K562 (cell line): ENCODE data around the gene SLX4IP. TPM values are rescaled to one million over a fixed set of nuclear protein-coding genes. Genes with fewer than 3 reads are reported as not detected.

Experiments used
- ATAC-seq: fragments of 200-7000 bp; cut with Tn5 transposase; 3 replicates; pipeline ENCODE4 v1.9.1; 2020; ENCODE audit warnings: moderate library complexity
- BruUV-seq: library from RNA; stranded (reverse); fragments of 400-500 nt; replicated peaks from 2 replicates; lab custom pipeline; 2021; lab: Mats Ljungman, UMichigan
- CTCF ChIA-PET: fragments of 300-600 bp; formaldehyde crosslinking; extraction: SDS; loops from one replicate; lab custom pipeline; 2021; ENCODE audit warnings: low intra/inter-chr PET ratio; lab: Yijun Ruan, JAX
- POLR2A ChIA-PET: fragments of 300-600, 350-650 bp; sonication (Branson Sonifier 250); formaldehyde crosslinking; extraction: SDS; loops from one replicate; lab custom pipeline; 2021; ENCODE audit warnings: antibody characterized with exemption, inconsistent platforms; lab: Yijun Ruan, JAX
- DNase-seq, 4 experiments: peaks; one replicate each; pipeline versions ENCODE4 v3.0.0 to v3.0.0-alpha.2; 2011 to 2018; ENCODE audit warnings: low spot score in 3 of 4, mixed read lengths in 3 of 4; ENCODE audit errors: extremely low read depth in 1 of 4
- FAIRE-seq: peaks from 2 replicates; lab custom pipeline; 2011; peaks lifted over from hg19 to GRCh38; lab: Jason Lieb, UNC
- H2AFZ ChIP-seq: 2 replicates; pipeline ENCODE4 v1.6.0; 2011; ENCODE audit warnings: low read depth, low read length, control low read depth, inconsistent platforms
- H3K27ac ChIP-seq: fragments of 200-600 bp; 3 replicates; pipeline ENCODE4 v1.8.0; 2011; ENCODE audit warnings: low read depth, mild to moderate bottlenecking, control low read depth, inconsistent platforms, low read length, moderate library complexity, mixed read lengths; ENCODE audit errors: extremely low read depth
- H3K27me3 ChIP-seq, 2 experiments: fragments of 300-600 bp in 1 of 2; 2 replicates in 1 of 2; 3 replicates in 1 of 2; pipeline versions ENCODE4 v1.6.0 to v1.8.0; 2011; ENCODE audit warnings: inconsistent platforms in 2 of 2, low read length in 2 of 2, mild to moderate bottlenecking in 1 of 2, mixed read lengths in 1 of 2, moderate library complexity in 1 of 2; ENCODE audit not compliant: control insufficient read depth in 2 of 2, insufficient read depth in 2 of 2
- H3K36me3 ChIP-seq: fragments of 300-600 bp; 3 replicates; pipeline ENCODE4 v1.8.0; 2011; ENCODE audit warnings: mild to moderate bottlenecking, low read length, inconsistent platforms; ENCODE audit not compliant: control insufficient read depth, insufficient read depth
- H3K4me1 ChIP-seq, 2 experiments: fragments of 200-600 bp in 1 of 2; replicated peaks in 1 of 2; 2 replicates in 1 of 2; 3 replicates in 1 of 2; pipeline versions ENCODE4 v1.5.1 to v1.8.0; 2011; ENCODE audit warnings: inconsistent platforms in 2 of 2, low read length in 2 of 2, mild to moderate bottlenecking in 1 of 2, mixed read lengths in 1 of 2, moderate library complexity in 1 of 2; ENCODE audit not compliant: control insufficient read depth in 2 of 2, insufficient read depth in 2 of 2
- H3K4me2 ChIP-seq: 2 replicates; pipeline ENCODE4 v1.6.1; 2011; ENCODE audit warnings: low read length, control low read depth, inconsistent platforms, mixed read lengths; ENCODE audit not compliant: insufficient read depth
- H3K4me3 ChIP-seq: fragments of 200-600 bp; sonication (generic), shearing (Covaris generic); 2 replicates; pipeline ENCODE4 v1.5.1; 2016; ENCODE audit warnings: control low read depth, inconsistent platforms
- H3K79me2 ChIP-seq: fragments of 200-600 bp; 3 replicates; pipeline ENCODE4 v1.8.0; 2011; ENCODE audit warnings: low read length, inconsistent platforms; ENCODE audit not compliant: control insufficient read depth, insufficient read depth
- H3K9ac ChIP-seq, 2 experiments: 2 replicates each; pipeline versions ENCODE4 v1.6.0 to v1.6.1; 2011; ENCODE audit warnings: low read depth in 2 of 2, low read length in 2 of 2, control low read depth in 1 of 2, inconsistent platforms in 1 of 2, mild to moderate bottlenecking in 1 of 2, mixed read lengths in 1 of 2; ENCODE audit not compliant: insufficient read depth in 1 of 2
- H3K9me1 ChIP-seq: one replicate; pipeline ENCODE4 v1.6.0; 2011; ENCODE audit warnings: inconsistent platforms, mild to moderate bottlenecking, low read length, moderate library complexity; ENCODE audit not compliant: control insufficient read depth, insufficient read depth
- H3K9me3 ChIP-seq: replicated peaks from 2 replicates; pipeline ENCODE4 v1.5.1; 2011; ENCODE audit warnings: low read depth, low read length, inconsistent platforms; ENCODE audit not compliant: control insufficient read depth, insufficient read depth
- H4K20me1 ChIP-seq: replicated peaks from 2 replicates; pipeline ENCODE4 v1.6.1; 2011; ENCODE audit warnings: low read length, inconsistent platforms, mixed read lengths; ENCODE audit not compliant: control insufficient read depth, insufficient read depth
- CREB1 ChIP-seq, 2 experiments: sonication (generic) in 1 of 2; formaldehyde crosslinking in 1 of 2; IDR thresholded peaks; 2 replicates each; pipeline versions ENCODE4 v1.6.1 to v1.8.0; 2012 to 2022; ENCODE audit warnings: inconsistent platforms in 1 of 2, mild to moderate bottlenecking in 1 of 2, missing genetic modification reagents in 1 of 2, moderate library complexity in 1 of 2
- DACH1 ChIP-seq: fragments of 450-650 bp; IDR thresholded peaks from 2 replicates; pipeline ENCODE4 v1.6.1; 2018; ENCODE audit not compliant: partially characterized antibody
- EWSR1 ChIP-seq: fragments of 450-650 bp; IDR thresholded peaks from 2 replicates; pipeline ENCODE4 v1.6.1; 2018; ENCODE audit warnings: borderline replicate concordance, mild to moderate bottlenecking, low read depth, moderate library complexity; ENCODE audit not compliant: partially characterized antibody
- HMG20B ChIP-seq: fragments of 250-450 bp; sonication (Bioruptor Pico); IDR thresholded peaks from 2 replicates; pipeline ENCODE4 v1.5.0; 2021; ENCODE audit warnings: mild to moderate bottlenecking
- KLF10 ChIP-seq: fragments of 250-450 bp; sonication (Bioruptor Pico); IDR thresholded peaks from 2 replicates; pipeline ENCODE4 v1.6.1; 2021; ENCODE audit warnings: matching md5 sums
- MAX ChIP-seq: sonication (generic); formaldehyde crosslinking; IDR thresholded peaks from 2 replicates; pipeline ENCODE4 v1.9.0; 2022; ENCODE audit warnings: mild to moderate bottlenecking, missing genetic modification reagents
- MTF1 ChIP-seq: fragments of 250-450 bp; sonication (Bioruptor Pico); IDR thresholded peaks from 2 replicates; pipeline ENCODE4 v1.9.0; 2021; ENCODE audit warnings: moderate library complexity, mild to moderate bottlenecking, inconsistent platforms, borderline replicate concordance
- NELFE ChIP-seq: IDR thresholded peaks from 2 replicates; pipeline ENCODE4 v1.6.1; 2011; ENCODE audit warnings: mild to moderate bottlenecking; ENCODE audit not compliant: insufficient read depth, insufficient read length
- NEUROD1 ChIP-seq: fragments of 150-350 bp; IDR thresholded peaks from 2 replicates; pipeline ENCODE4 v1.6.1; 2014; ENCODE audit warnings: borderline replicate concordance, low read length, low read depth; ENCODE audit not compliant: partially characterized antibody
- NFRKB ChIP-seq: fragments of 450-650 bp; IDR thresholded peaks from 2 replicates; pipeline ENCODE4 v1.6.1; 2016; ENCODE audit warnings: low read depth
- TFAP4 ChIP-seq: sonication (generic); formaldehyde crosslinking; IDR thresholded peaks from 2 replicates; pipeline ENCODE4 v1.8.0; 2022; ENCODE audit warnings: missing genetic modification reagents, mild to moderate bottlenecking, moderate library complexity, borderline replicate concordance
- ZNF347 ChIP-seq: fragments of 450-650 bp; formaldehyde crosslinking; IDR thresholded peaks from 2 replicates; pipeline ENCODE4 v1.4.0; 2020; ENCODE audit warnings: low read depth, mild to moderate bottlenecking, moderate library complexity
- WGBS: fragments of 100-300 bp; shearing (Covaris generic); methylation state at CpG from one replicate; pipeline ENCODE4 v1.1.6; 2016; ENCODE audit warnings: low coverage, mixed read lengths; ENCODE audit not compliant: insufficient coverage; ENCODE audit errors: missing lambda C conversion rate; 5-methylcytosine and 5-hydroxymethylcytosine counted together
- in situ Hi-C: fragments of 300-500 bp; cut with MboI; formaldehyde crosslinking; loops from 4 replicates; pipeline ENCODE4 v1.15.0; 2018; ENCODE audit warnings: inconsistent platforms, mixed read lengths
- intact Hi-C: fragments of 100-400 bp; cut with micrococcal nuclease; formaldehyde crosslinking; loops from 2 replicates; pipeline ENCODE4 v1.14.2; 2022
- polyA plus RNA-seq, 8 experiments: library from polyadenylated mRNA; depleted of rRNA in 4 of 8; stranded (reverse) in 5 of 8; unstranded in 3 of 8; fragments of >200 nt; fragmentation: Nextera tagmentation in 2 of 8; fragmentation: Illumina TruSeq in 1 of 8; extraction: Ambion mirVana in 2 of 8; extraction: Trizol in 1 of 8; gene quantifications; 2 replicates each; pipeline versions ENCODE4 v1.2.1 to v1.2.3, GENCODE V29; 2011 to 2014; ENCODE audit warnings: inconsistent platforms in 1 of 8, missing spikeins in 1 of 8
- total RNA-seq, 7 experiments: library from RNA; depleted of rRNA in 6 of 7; stranded (reverse); fragments of >200 nt in 6 of 7; fragmentation: Illumina TruSeq in 2 of 7; extraction: Trizol in 2 of 7; gene quantifications; 2 replicates each; pipeline versions ENCODE4 v1.2.1 to v1.2.3, GENCODE V29; 2011 to 2021; ENCODE audit warnings: low replicate concordance in 1 of 7
- TF ChIP-seq, protein P1 (sequence below): fragments of 250-450 bp; sonication (Bioruptor Pico); IDR thresholded peaks from 2 replicates; pipeline ENCODE4 v1.5.0; 2021

SLX4IP gene
- total and polyA plus RNA-seq, 9 of the 15 experiments (the other 6 are each of a cell fraction or from before 2014, with no cell fraction given) = 1.5 to 5.9 (median 3.5) TPM

- no peak overlapping the region for H3K27ac ChIP-seq
- peaks cover 0 to 7% of the 10 kb centered on the region in 2 experiments; a peak in 2 of 5 replicates for H3K4me1 ChIP-seq
- no peak for ATAC-seq
- no peaks in the 10 kb centered on the region for H3K36me3 ChIP-seq
- no peak overlapping the region for H3K4me3 ChIP-seq
- no peak overlapping the region for H3K9ac ChIP-seq
- 70% methylated on average over 5 of the region's 5 CpGs for WGBS
- FAIRE-seq = no peak
- intact Hi-C loops (no loop called here), in situ Hi-C loops (no loop called here)
- no peak overlapping the region for H3K4me2 ChIP-seq
- H3K79me2 ChIP-seq = no peaks in the 10 kb centered on the region
- POLR2A ChIA-PET = no interaction called here
- no peak for TF ChIP-seq HMG20B (CRISPR knock-in tag)
- no peak for TF ChIP-seq EWSR1
- TF ChIP-seq NEUROD1 = no peak
- no peak for TF ChIP-seq KLF10 (CRISPR knock-in tag)
- TF ChIP-seq MAX (CRISPR knock-in tag) = no peak
- no peak for TF ChIP-seq NELFE
- TF ChIP-seq, protein P1, sequence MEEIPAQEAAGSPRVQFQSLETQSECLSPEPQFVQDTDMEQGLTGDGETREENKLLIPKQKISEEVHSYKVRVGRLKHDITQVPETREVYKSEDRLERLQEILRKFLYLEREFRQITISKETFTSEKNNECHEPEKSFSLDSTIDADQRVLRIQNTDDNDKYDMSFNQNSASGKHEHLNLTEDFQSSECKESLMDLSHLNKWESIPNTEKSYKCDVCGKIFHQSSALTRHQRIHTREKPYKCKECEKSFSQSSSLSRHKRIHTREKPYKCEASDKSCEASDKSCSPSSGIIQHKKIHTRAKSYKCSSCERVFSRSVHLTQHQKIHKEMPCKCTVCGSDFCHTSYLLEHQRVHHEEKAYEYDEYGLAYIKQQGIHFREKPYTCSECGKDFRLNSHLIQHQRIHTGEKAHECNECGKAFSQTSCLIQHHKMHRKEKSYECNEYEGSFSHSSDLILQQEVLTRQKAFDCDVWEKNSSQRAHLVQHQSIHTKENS (CRISPR knock-in tag) = no peak
- no peak for TF ChIP-seq TFAP4 (CRISPR knock-in tag)
- no peak for TF ChIP-seq CREB1 (IDR thresholded peaks at IDR 0.05)
- no peak for TF ChIP-seq CREB1 (CRISPR knock-in tag; IDR thresholded peaks at IDR 0.05)
- TF ChIP-seq NFRKB = no peak
- TF ChIP-seq MTF1 = no peak
- TF ChIP-seq ZNF347 (CRISPR knock-in tag) = no peak
- no peak for TF ChIP-seq DACH1
- BruUV-seq = no TSS peak
- H4K20me1 ChIP-seq = no peaks in the 10 kb centered on the region
- CTCF ChIA-PET = no interaction called here
- no peaks in the 10 kb centered on the region for H3K9me3 ChIP-seq
- H2AFZ ChIP-seq = no peak overlapping the region
- DNase-seq = no peak
- no peaks in the 10 kb centered on the region for H3K9me1 ChIP-seq
- H3K27me3 ChIP-seq = no peaks in the 10 kb centered on the region
Measured at GRCh38 chr20:10523443-10523842, 88.3 kb downstream of the SLX4IP start.
